HEK293T (cell line): ENCODE data around the gene STX1B.

Experiments
- ARNT ChIP-seq: fragments of 450-650 bp; IDR thresholded peaks from 2 replicates; pipeline ENCODE4 v1.6.1; 2017; ENCODE audit warnings: mild to moderate bottlenecking
- BHLHE40 ChIP-seq: fragments of 450-650 bp; IDR thresholded peaks from 2 replicates; pipeline ENCODE4 v1.6.1; 2016; ENCODE audit warnings: mild to moderate bottlenecking, moderate library complexity, borderline replicate concordance
- ELF4 ChIP-seq: fragments of 450-650 bp; IDR thresholded peaks from 2 replicates; pipeline ENCODE4 v1.6.1; 2017; ENCODE audit warnings: antibody characterized with exemption
- FOXK2 ChIP-seq: fragments of 450-650 bp; IDR thresholded peaks from 2 replicates; pipeline ENCODE4 v1.6.1; 2016; ENCODE audit warnings: mild to moderate bottlenecking
- HDGF ChIP-seq: fragments of 450-650 bp; IDR thresholded peaks from 2 replicates; pipeline ENCODE4 v1.6.1; 2017; ENCODE audit warnings: antibody characterized with exemption, borderline replicate concordance
- NFRKB ChIP-seq: fragments of 450-650 bp; IDR thresholded peaks from 2 replicates; pipeline ENCODE4 v1.6.1; 2016; ENCODE audit warnings: mild to moderate bottlenecking, moderate library complexity
- PKNOX1 ChIP-seq: fragments of 450-650 bp; IDR thresholded peaks from 2 replicates; pipeline ENCODE4 v1.6.1; 2016
- SP1 ChIP-seq: fragments of 450-650 bp; IDR thresholded peaks from 2 replicates; pipeline ENCODE4 v1.6.1; 2017
- TARDBP ChIP-seq: fragments of 450-650 bp; IDR thresholded peaks from 2 replicates; pipeline ENCODE4 v1.6.1; 2016
- ZNF384 ChIP-seq: fragments of 450-650 bp; IDR thresholded peaks from 2 replicates; pipeline ENCODE4 v1.6.1; 2016

- no peak for TF ChIP-seq ZNF384
- TF ChIP-seq BHLHE40, result no peak
- no peak for TF ChIP-seq PKNOX1
- TF ChIP-seq ARNT, result no peak
- no peak for TF ChIP-seq ELF4
- no peak for TF ChIP-seq HDGF
- TF ChIP-seq FOXK2, result no peak
- no peak for TF ChIP-seq SP1
- TF ChIP-seq TARDBP, result no peak
- no peak for TF ChIP-seq NFRKB
Measured at GRCh38 chr16:30983898-30984610, 26.4 kb downstream of the STX1B start.
